Osteocyte (in vitro differentiated cells): Measurements from ENCODE around the gene NRCAM. TPM values are rescaled to one million over a fixed set of nuclear protein-coding genes. Genes with fewer than 3 reads are reported as not detected.

Experiments used
- DNase-seq: peaks from one replicate; pipeline ENCODE4 v3.0.0; 2021; ENCODE audit warnings: mixed read lengths; ENCODE audit not compliant: unreplicated experiment; ENCODE audit errors: extremely low spot score
- H3K27ac Mint-ChIP-seq: one replicate; pipeline ENCODE4 v1.8.0; 2021; ENCODE audit warnings: mild to moderate bottlenecking, mixed read lengths; ENCODE audit not compliant: unreplicated experiment
- H3K27me3 Mint-ChIP-seq: one replicate; pipeline ENCODE4 v1.8.0; 2021; ENCODE audit warnings: mixed read lengths; ENCODE audit not compliant: unreplicated experiment
- H3K36me3 Mint-ChIP-seq: one replicate; pipeline ENCODE4 v1.8.0; 2021; ENCODE audit warnings: mixed read lengths; ENCODE audit not compliant: unreplicated experiment
- H3K4me1 Mint-ChIP-seq: one replicate; pipeline ENCODE4 v1.8.0; 2021; ENCODE audit warnings: mixed read lengths; ENCODE audit not compliant: unreplicated experiment
- H3K4me3 Mint-ChIP-seq: one replicate; pipeline ENCODE4 v1.8.0; 2021; ENCODE audit warnings: mild to moderate bottlenecking, moderate library complexity, mixed read lengths; ENCODE audit not compliant: unreplicated experiment
- H3K9me3 Mint-ChIP-seq: one replicate; pipeline ENCODE4 v1.8.0; 2021; ENCODE audit warnings: mixed read lengths; ENCODE audit not compliant: unreplicated experiment
- total RNA-seq: library from RNA; stranded (reverse); gene quantifications from 2 replicates; pipeline ENCODE4 v1.2.1, GENCODE V29; 2021
- TF ChIP-seq, protein P1 (sequence below): fragments of 200-600 bp; sonication (generic); IDR thresholded peaks from 2 replicates; pipeline ENCODE4 v1.5.0; 2021; ENCODE audit warnings: antibody characterized with exemption, mild to moderate bottlenecking, moderate library complexity

NRCAM gene
- total RNA-seq, 1 donor from 2014 or later = 81.8 TPM

GRCh38 chr7:108375668-108376067 lies 80.6 kb downstream of the NRCAM start:
- H3K4me3 Mint-ChIP-seq = no peak overlapping the region
- TF ChIP-seq, protein P1, sequence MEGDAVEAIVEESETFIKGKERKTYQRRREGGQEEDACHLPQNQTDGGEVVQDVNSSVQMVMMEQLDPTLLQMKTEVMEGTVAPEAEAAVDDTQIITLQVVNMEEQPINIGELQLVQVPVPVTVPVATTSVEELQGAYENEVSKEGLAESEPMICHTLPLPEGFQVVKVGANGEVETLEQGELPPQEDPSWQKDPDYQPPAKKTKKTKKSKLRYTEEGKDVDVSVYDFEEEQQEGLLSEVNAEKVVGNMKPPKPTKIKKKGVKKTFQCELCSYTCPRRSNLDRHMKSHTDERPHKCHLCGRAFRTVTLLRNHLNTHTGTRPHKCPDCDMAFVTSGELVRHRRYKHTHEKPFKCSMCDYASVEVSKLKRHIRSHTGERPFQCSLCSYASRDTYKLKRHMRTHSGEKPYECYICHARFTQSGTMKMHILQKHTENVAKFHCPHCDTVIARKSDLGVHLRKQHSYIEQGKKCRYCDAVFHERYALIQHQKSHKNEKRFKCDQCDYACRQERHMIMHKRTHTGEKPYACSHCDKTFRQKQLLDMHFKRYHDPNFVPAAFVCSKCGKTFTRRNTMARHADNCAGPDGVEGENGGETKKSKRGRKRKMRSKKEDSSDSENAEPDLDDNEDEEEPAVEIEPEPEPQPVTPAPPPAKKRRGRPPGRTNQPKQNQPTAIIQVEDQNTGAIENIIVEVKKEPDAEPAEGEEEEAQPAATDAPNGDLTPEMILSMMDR = no peak
- no peak overlapping the region for H3K27ac Mint-ChIP-seq
- peaks cover 11% of the 10 kb centered on the region for H3K36me3 Mint-ChIP-seq
- no peaks in the 10 kb centered on the region for H3K27me3 Mint-ChIP-seq
- peaks cover 8% of the 10 kb centered on the region for H3K9me3 Mint-ChIP-seq
- DNase-seq = no peak
- peaks cover 38% of the 10 kb centered on the region for H3K4me1 Mint-ChIP-seq

GRCh38 chr7:108374899-108375298 lies 81.3 kb downstream of the NRCAM start:
- TF ChIP-seq, protein P1 = no peak
- H3K9me3 Mint-ChIP-seq = peaks cover 8% of the 10 kb centered on the region
- no peak overlapping the region for H3K4me3 Mint-ChIP-seq
- no peak overlapping the region for H3K27ac Mint-ChIP-seq
- H3K36me3 Mint-ChIP-seq = peaks cover 6% of the 10 kb centered on the region
- peaks cover 43% of the 10 kb centered on the region for H3K4me1 Mint-ChIP-seq
- H3K27me3 Mint-ChIP-seq = no peaks in the 10 kb centered on the region
- no peak for DNase-seq

GRCh38 chr7:108372618-108373017 lies 83.6 kb downstream of the NRCAM start:
- peaks cover 8% of the 10 kb centered on the region for H3K9me3 Mint-ChIP-seq
- H3K4me3 Mint-ChIP-seq = no peak overlapping the region
- H3K36me3 Mint-ChIP-seq = peaks cover 6% of the 10 kb centered on the region
- H3K27ac Mint-ChIP-seq = peak overlapping the region; percentile 27
- TF ChIP-seq, protein P1 = no peak
- no peaks in the 10 kb centered on the region for H3K27me3 Mint-ChIP-seq
- DNase-seq = no peak
- H3K4me1 Mint-ChIP-seq = peaks cover 56% of the 10 kb centered on the region

DNA sequence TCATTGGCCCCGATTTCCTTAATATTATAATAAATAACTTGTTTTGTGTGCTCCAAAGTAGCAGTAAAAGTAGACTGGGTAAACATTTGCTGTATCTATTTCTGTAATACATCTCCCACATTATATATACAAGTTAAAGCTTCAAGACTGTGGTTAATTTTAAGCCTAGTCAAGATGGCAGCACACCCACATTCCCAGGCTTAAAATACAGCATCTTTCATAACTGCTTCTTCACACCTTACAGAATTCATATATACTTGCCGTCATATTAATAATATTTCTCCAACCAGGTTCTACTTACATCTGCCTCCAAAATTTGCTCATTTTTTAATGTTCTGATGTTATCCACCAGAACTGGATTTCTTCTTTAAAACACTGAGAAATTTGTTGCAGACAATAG lies 85.6 kb downstream of the NRCAM start:
- TF ChIP-seq, protein P1 = no peak
- peaks cover 11% of the 10 kb centered on the region for H3K36me3 Mint-ChIP-seq

DNA sequence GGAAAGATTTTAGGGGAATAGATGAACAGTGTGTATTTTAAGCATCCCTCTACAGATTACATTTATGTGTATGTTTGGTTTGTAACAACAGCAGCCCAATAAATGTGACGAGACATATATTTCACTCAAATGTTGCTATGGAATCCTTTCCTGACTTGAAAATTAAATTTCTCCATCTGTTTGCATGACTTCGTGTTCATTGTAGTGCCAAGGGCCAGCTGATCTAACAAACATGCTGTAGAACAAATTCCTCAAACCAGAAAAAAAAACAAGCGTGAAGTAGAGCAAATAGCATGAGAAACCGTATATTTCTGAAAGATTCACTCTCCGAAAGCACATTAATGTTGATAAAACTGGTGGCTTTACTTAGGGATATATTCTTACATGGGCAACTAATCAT lies 87.8 kb downstream of the NRCAM start:
- no peak overlapping the region for H3K4me3 Mint-ChIP-seq
- peaks cover 9% of the 10 kb centered on the region for H3K36me3 Mint-ChIP-seq
- peaks cover 62% of the 10 kb centered on the region for H3K4me1 Mint-ChIP-seq
- H3K27ac Mint-ChIP-seq = peak overlapping the region; percentile 80
- no peaks in the 10 kb centered on the region for H3K27me3 Mint-ChIP-seq
- peaks cover 8% of the 10 kb centered on the region for H3K9me3 Mint-ChIP-seq
- TF ChIP-seq, protein P1 = no peak
- DNase-seq = no peak

More for the DNA sequence above, 85.6 kb downstream of the NRCAM start:
- Mint-ChIP-seq H3K9me3 (peaks cover 8% of the 10 kb centered on the region), H3K4me3 (no peak overlapping the region), H3K27me3 (no peaks in the 10 kb centered on the region), H3K4me1 (peaks cover 68% of the 10 kb centered on the region), H3K27ac (peak overlapping the region; percentile 27)
- no peak for DNase-seq
